Measurements from ENCODE around the gene AEBP1. TPM values are rescaled to one million over a fixed set of nuclear protein-coding genes. Genes with fewer than 3 reads are reported as not detected.

The AEBP1 gene
- total RNA-seq, 1 experiment from 2014 or later = 49.3 TPM

GRCh38 chr7:44161371-44161770, 57.2 kb downstream of the AEBP1 start:
- no peak overlapping the region for H3K4me3 Mint-ChIP-seq
- TF ChIP-seq, protein P1, sequence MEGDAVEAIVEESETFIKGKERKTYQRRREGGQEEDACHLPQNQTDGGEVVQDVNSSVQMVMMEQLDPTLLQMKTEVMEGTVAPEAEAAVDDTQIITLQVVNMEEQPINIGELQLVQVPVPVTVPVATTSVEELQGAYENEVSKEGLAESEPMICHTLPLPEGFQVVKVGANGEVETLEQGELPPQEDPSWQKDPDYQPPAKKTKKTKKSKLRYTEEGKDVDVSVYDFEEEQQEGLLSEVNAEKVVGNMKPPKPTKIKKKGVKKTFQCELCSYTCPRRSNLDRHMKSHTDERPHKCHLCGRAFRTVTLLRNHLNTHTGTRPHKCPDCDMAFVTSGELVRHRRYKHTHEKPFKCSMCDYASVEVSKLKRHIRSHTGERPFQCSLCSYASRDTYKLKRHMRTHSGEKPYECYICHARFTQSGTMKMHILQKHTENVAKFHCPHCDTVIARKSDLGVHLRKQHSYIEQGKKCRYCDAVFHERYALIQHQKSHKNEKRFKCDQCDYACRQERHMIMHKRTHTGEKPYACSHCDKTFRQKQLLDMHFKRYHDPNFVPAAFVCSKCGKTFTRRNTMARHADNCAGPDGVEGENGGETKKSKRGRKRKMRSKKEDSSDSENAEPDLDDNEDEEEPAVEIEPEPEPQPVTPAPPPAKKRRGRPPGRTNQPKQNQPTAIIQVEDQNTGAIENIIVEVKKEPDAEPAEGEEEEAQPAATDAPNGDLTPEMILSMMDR (conservative IDR thresholded peaks at IDR 0.05) = no peak
- H4K8ac ChIP-seq (replicated peaks; ENCODE audit: insufficient read length, low read depth, low read length) = no peak overlapping the region
- no peak overlapping the region for H4K5ac ChIP-seq (ENCODE audit: insufficient read length, low read depth, low read length)
- H3K79me1 ChIP-seq (ENCODE audit: insufficient read depth, low read depth, low read length, poor library complexity, severe bottlenecking) = no peaks in the 10 kb centered on the region
- H2BK20ac ChIP-seq (ENCODE audit: low read depth, low read length, poor library complexity, severe bottlenecking) = no peak overlapping the region
- no peak overlapping the region for H4K91ac ChIP-seq (ENCODE audit: insufficient read length, low read depth, low read length)
- H4K20me1 ChIP-seq (ENCODE audit: control insufficient read depth, insufficient read depth, insufficient read length) = no peaks in the 10 kb centered on the region
- no peaks in the 10 kb centered on the region for H3K23me2 ChIP-seq (ENCODE audit: insufficient read length, low read depth, low read length, poor library complexity, severe bottlenecking)
- H3K27me3 ChIP-seq (ENCODE audit: insufficient read depth, low read length) = no peaks in the 10 kb centered on the region; the same call in 1 of the 2 replicates
- no peak overlapping the region for H3K4me2 ChIP-seq (ENCODE audit: insufficient read depth, insufficient read length, low read length)
- H3K36me3 Mint-ChIP-seq (ENCODE audit: insufficient read depth in 1 of 3, low read depth in 3 of 3) = no peaks in the 10 kb centered on the region
- no peaks in the 10 kb centered on the region for H3K9me3 Mint-ChIP-seq
- no peak overlapping the region for H3K27ac Mint-ChIP-seq
- H3K14ac ChIP-seq (ENCODE audit: insufficient read depth, low read length) = no peak overlapping the region
- no CpG with 5 or more reads among the region's 2 CpGs for WGBS (ENCODE audit: extremely low coverage, insufficient read length, low lambda C conversion rate)
- no peaks in the 10 kb centered on the region for H3K9me3 ChIP-seq (ENCODE audit: control insufficient read depth, low read depth, low read length)
- H2BK5ac ChIP-seq (ENCODE audit: insufficient read length, low read length) = no peak overlapping the region
- H2AFZ ChIP-seq (ENCODE audit: low read length) = no peak overlapping the region
- H3K27me3 Mint-ChIP-seq (ENCODE audit: low read depth) = peaks cover 6% of the 10 kb centered on the region
- no peak overlapping the region for H3K56ac ChIP-seq (ENCODE audit: insufficient read length, low read depth, low read length)
- H2BK120ac ChIP-seq (ENCODE audit: low read depth, low read length, poor library complexity, severe bottlenecking) = no peak overlapping the region
- no peak for DNase-seq
- H3K4me1 ChIP-seq (ENCODE audit: insufficient read depth, low read length) = no peaks in the 10 kb centered on the region; the same call in 1 of the 2 replicates
- no peak overlapping the region for H3K23ac ChIP-seq (ENCODE audit: insufficient read length, low read depth, low read length)
- H3K27ac ChIP-seq (ENCODE audit: insufficient read length, low read depth, low read length) = no peak overlapping the region
- no peak overlapping the region for H2BK12ac ChIP-seq (ENCODE audit: insufficient read length, low read depth, low read length)
- H3K18ac ChIP-seq (ENCODE audit: insufficient read length, low read depth, low read length) = no peak overlapping the region
- no peak overlapping the region for H2BK15ac ChIP-seq (ENCODE audit: low read depth, low read length)
- no peak overlapping the region for H3K4ac ChIP-seq (ENCODE audit: low read depth, low read length)
- peaks cover 15 to 18% of the 10 kb centered on the region in 2 experiments for H3K4me1 Mint-ChIP-seq
- H2AK5ac ChIP-seq (ENCODE audit: insufficient read length, low read length) = no peak overlapping the region
- no peak overlapping the region for H3T11ph ChIP-seq (ENCODE audit: low read length)
- H3K9ac ChIP-seq (ENCODE audit: extremely low read depth, insufficient read length, low read length) = no peak overlapping the region
- no peaks in the 10 kb centered on the region for H3K79me2 ChIP-seq (ENCODE audit: insufficient read depth, low read length)
